ENCODE measurements around the gene PNKP. TPM values are rescaled to one million over a fixed set of nuclear protein-coding genes. Genes with fewer than 3 reads are reported as not detected.

Gene PNKP
- total and polyA plus RNA-seq, 2 of the 8 experiments (the other 6 are each of a cell fraction or from before 2014, with no cell fraction given) = 45.8 to 105 TPM

DNA sequence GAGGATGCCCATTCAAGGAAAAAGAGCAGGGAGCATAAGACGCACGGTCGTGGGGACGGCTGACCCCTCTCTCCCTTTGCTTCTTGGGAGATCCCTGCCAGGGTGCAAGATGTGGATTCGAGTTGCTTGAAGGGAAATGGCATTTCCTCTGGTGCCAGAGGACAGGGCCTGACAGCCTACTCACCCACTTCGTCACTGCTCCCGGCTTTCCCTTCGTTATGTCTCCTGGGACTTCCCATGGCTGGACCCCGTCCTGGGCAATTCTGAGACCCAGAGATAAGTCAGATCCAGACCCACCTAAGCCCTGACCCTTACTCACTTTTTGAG, 11.3 kb upstream of the PNKP start:
- Histone ChIP-seq H2BK15ac (ENCODE audit: low read length) (no peak overlapping the region), H3K56ac (replicated peaks; ENCODE audit: insufficient read length, low read depth, low read length) (no peak overlapping the region), H3K4me3 (ENCODE audit: extremely low read depth in 1 of 4, insufficient read depth in 2 of 4, low read depth in 3 of 4, low read length in 4 of 4) (peak overlapping the region; percentile 70 to 95 (median 91); a peak in 7 of 8 replicates), H3K27me3 (replicated peaks in 1 of 4; ENCODE audit: control insufficient read depth in 3 of 4, extremely low read depth in 1 of 4, insufficient read depth in 3 of 4, low read length in 3 of 4) (no peaks in the 10 kb centered on the region), H3K23ac (ENCODE audit: insufficient read length) (no peak overlapping the region), H3K4me1 (replicated peaks in 1 of 4; ENCODE audit: control insufficient read depth in 3 of 4, insufficient read depth in 4 of 4, low read length in 3 of 4) (peaks cover 0 to 13% (median 7%) of the 10 kb centered on the region in 4 experiments; a peak in 6 of 7 replicates), H3K9me3 (ENCODE audit: insufficient read depth in 2 of 2, low read depth in 1 of 2, low read length in 1 of 2) (no peaks in the 10 kb centered on the region), H2BK12ac (ENCODE audit: low read depth, low read length) (no peak overlapping the region; the same call in 1 of the 2 replicates), H2BK5ac (ENCODE audit: low read depth, low read length) (peak overlapping the region; percentile 79; the same call in 1 of the 2 replicates), H2BK120ac (replicated peaks; ENCODE audit: low read depth, low read length) (no peak overlapping the region), H3K4ac (replicated peaks; ENCODE audit: insufficient read length, low read depth, low read length) (no peak overlapping the region), H4K91ac (replicated peaks; ENCODE audit: insufficient read length, low read length) (no peak overlapping the region), H3K27ac (ENCODE audit: low read depth, low read length) (peak overlapping the region; percentile 87), H2AFZ (ENCODE audit: low read length) (no peak overlapping the region), H3K79me1 (ENCODE audit: low read depth, low read length) (peaks cover 16% of the 10 kb centered on the region), H2BK20ac (ENCODE audit: low read length) (no peak overlapping the region), H3K14ac (ENCODE audit: insufficient read length) (no peak overlapping the region), H4K8ac (ENCODE audit: extremely low read depth, insufficient read depth, low read length) (no peak overlapping the region), H2AK5ac (ENCODE audit: low read depth, low read length) (peak overlapping the region; percentile 75; the same call in 1 of the 2 replicates), H4K20me1 (replicated peaks in 1 of 2; ENCODE audit: control insufficient read depth in 1 of 2, insufficient read depth in 2 of 2, low read length in 2 of 2) (peaks cover 10 to 16% of the 10 kb centered on the region in 2 experiments), H3K9ac (replicated peaks in 1 of 4; ENCODE audit: extremely low read depth in 1 of 4, low read depth in 3 of 4, low read length in 3 of 4) (peak overlapping the region in 3 of 4 experiments; percentile 66 to 98 (median 97); a peak in 6 of 7 replicates), H4K5ac (ENCODE audit: insufficient read length, low read depth, low read length) (no peak overlapping the region), H3K79me2 (ENCODE audit: control insufficient read depth in 1 of 2, insufficient read depth in 2 of 2, low read length in 2 of 2) (peaks cover 0 to 30% of the 10 kb centered on the region in 2 experiments; a peak in 2 of 4 replicates), H3K18ac (ENCODE audit: extremely low read depth, low read length) (0 out of 2 replicates have a peak overlapping the region, but pooled peaks have one; percentile 28), H3K36me3 (ENCODE audit: control insufficient read depth in 2 of 4, insufficient read depth in 4 of 4, low read length in 3 of 4) (peaks cover 19 to 44% (median 37%) of the 10 kb centered on the region in 4 experiments), H3K23me2 (ENCODE audit: low read depth, low read length) (peaks cover 16% of the 10 kb centered on the region), H3K4me2 (ENCODE audit: insufficient read depth in 1 of 2, low read depth in 2 of 2, low read length in 2 of 2) (peak overlapping the region; percentile 90 to 92)
- 81% methylated on average over 9 of the region's 9 CpGs; no CpG with 5 or more reads in 1 of the 2 experiments for WGBS, 2 experiments (ENCODE audit: extremely low coverage in 1 of 2, insufficient coverage in 1 of 2, insufficient read length in 1 of 2, insufficient replicate concordance in 2 of 2, low coverage in 1 of 2, low lambda C conversion rate in 2 of 2, missing lambda C conversion rate in 1 of 2)
- ChIA-PET CTCF (ENCODE audit: partially characterized antibody) (interaction anchor here (0.7 to 1.5 kb wide), 2 partner anchors 75 to 189 kb away, joined by 3 read pairs; partner anchors contain the start of gene ADM5), POLR2A (ENCODE audit: partially characterized antibody) (interaction anchor here (1.2 to 6.2 kb wide), 5 partner anchors 10 to 51 kb away, joined by 3 to 76 read pairs (median 39); partner anchors contain the start of genes ATF5, NUP62 and PNKP)
- no peak for FAIRE-seq
- no peak for DNase-seq (ENCODE audit: low read depth in 1 of 2, low spot score in 2 of 2)
- TF ChIP-seq, protein P1, sequence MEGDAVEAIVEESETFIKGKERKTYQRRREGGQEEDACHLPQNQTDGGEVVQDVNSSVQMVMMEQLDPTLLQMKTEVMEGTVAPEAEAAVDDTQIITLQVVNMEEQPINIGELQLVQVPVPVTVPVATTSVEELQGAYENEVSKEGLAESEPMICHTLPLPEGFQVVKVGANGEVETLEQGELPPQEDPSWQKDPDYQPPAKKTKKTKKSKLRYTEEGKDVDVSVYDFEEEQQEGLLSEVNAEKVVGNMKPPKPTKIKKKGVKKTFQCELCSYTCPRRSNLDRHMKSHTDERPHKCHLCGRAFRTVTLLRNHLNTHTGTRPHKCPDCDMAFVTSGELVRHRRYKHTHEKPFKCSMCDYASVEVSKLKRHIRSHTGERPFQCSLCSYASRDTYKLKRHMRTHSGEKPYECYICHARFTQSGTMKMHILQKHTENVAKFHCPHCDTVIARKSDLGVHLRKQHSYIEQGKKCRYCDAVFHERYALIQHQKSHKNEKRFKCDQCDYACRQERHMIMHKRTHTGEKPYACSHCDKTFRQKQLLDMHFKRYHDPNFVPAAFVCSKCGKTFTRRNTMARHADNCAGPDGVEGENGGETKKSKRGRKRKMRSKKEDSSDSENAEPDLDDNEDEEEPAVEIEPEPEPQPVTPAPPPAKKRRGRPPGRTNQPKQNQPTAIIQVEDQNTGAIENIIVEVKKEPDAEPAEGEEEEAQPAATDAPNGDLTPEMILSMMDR (IDR thresholded peaks at IDR 0.05; ENCODE audit: control extremely low read depth in 1 of 3, insufficient read depth in 1 of 3, low read depth in 1 of 3, low read length in 3 of 3) = no peak
- TF ChIP-seq BRCA1 (IDR thresholded peaks at IDR 0.05; ENCODE audit: low read depth, low read length) (no peak), SIRT6 (IDR thresholded peaks at IDR 0.05; ENCODE audit: low read length) (no peak), GABPA (IDR thresholded peaks at IDR 0.05; ENCODE audit: borderline replicate concordance, insufficient read depth, low read length) (no peak), SIX5 (IDR thresholded peaks at IDR 0.05; ENCODE audit: low read depth, low read length) (no peak), MAFK (IDR thresholded peaks at IDR 0.05; ENCODE audit: low read depth, low read length) (no peak)
- TF ChIP-seq, protein P2, sequence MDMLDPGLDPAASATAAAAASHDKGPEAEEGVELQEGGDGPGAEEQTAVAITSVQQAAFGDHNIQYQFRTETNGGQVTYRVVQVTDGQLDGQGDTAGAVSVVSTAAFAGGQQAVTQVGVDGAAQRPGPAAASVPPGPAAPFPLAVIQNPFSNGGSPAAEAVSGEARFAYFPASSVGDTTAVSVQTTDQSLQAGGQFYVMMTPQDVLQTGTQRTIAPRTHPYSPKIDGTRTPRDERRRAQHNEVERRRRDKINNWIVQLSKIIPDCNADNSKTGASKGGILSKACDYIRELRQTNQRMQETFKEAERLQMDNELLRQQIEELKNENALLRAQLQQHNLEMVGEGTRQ (IDR thresholded peaks at IDR 0.05; ENCODE audit: low read length) = no peak

Data from H1 (cell line).